Measurements from ENCODE around the gene AQP6.

- TF ChIP-seq, protein P1, sequence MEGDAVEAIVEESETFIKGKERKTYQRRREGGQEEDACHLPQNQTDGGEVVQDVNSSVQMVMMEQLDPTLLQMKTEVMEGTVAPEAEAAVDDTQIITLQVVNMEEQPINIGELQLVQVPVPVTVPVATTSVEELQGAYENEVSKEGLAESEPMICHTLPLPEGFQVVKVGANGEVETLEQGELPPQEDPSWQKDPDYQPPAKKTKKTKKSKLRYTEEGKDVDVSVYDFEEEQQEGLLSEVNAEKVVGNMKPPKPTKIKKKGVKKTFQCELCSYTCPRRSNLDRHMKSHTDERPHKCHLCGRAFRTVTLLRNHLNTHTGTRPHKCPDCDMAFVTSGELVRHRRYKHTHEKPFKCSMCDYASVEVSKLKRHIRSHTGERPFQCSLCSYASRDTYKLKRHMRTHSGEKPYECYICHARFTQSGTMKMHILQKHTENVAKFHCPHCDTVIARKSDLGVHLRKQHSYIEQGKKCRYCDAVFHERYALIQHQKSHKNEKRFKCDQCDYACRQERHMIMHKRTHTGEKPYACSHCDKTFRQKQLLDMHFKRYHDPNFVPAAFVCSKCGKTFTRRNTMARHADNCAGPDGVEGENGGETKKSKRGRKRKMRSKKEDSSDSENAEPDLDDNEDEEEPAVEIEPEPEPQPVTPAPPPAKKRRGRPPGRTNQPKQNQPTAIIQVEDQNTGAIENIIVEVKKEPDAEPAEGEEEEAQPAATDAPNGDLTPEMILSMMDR (IDR thresholded peaks at IDR 0.05), result no peak
- TF ChIP-seq POLR2A (IDR thresholded peaks at IDR 0.05) (peak in 1 of 4 donors; percentile 27), POLR2AphosphoS5 (IDR thresholded peaks at IDR 0.05) (peak in 1 of 2 donors; percentile 30), EP300 (IDR thresholded peaks at IDR 0.05) (no peak)
Observed at GRCh38 chr12:49959685-49960473, 12.9 kb upstream of the AQP6 start.
